ENCODE measurements around the gene MGARP. TPM values are rescaled to one million over a fixed set of nuclear protein-coding genes. Genes with fewer than 3 reads are reported as not detected.

Gene MGARP
- total RNA-seq, 1 donor from 2014 or later, result not detected

GRCh38 chr4:139246166-139246565 lies 33.9 kb downstream of the MGARP start:
- intact Hi-C loops (cut with micrococcal nuclease), result no loop called here

GRCh38 chr4:139245590-139245989 lies 34.4 kb downstream of the MGARP start:
- intact Hi-C loops (cut with micrococcal nuclease), result no loop called here

GRCh38 chr4:139243448-139244365 lies 36.3 kb downstream of the MGARP start:
- intact Hi-C loops (cut with micrococcal nuclease), result no loop called here

GRCh38 chr4:139242511-139243051 lies 37.4 kb downstream of the MGARP start:
- intact Hi-C loops (cut with micrococcal nuclease), result no loop called here

GRCh38 chr4:139241784-139242151 lies 38.3 kb downstream of the MGARP start:
- intact Hi-C loops (cut with micrococcal nuclease), result no loop called here

- intact Hi-C loops (cut with micrococcal nuclease), result no loop called here
Observed at GRCh38 chr4:139241086-139241783, 38.8 kb downstream of the MGARP start.

- intact Hi-C loops (cut with micrococcal nuclease), result no loop called here
Observed at GRCh38 chr4:139239127-139239772, 40.8 kb downstream of the MGARP start.

GRCh38 chr4:139234253-139234652 lies 45.8 kb downstream of the MGARP start:
- intact Hi-C loops (cut with micrococcal nuclease), result no loop called here

- intact Hi-C loops (cut with micrococcal nuclease), result loop anchor here (1.0 to 5.0 kb wide), 8 partner anchors 51 to 422 kb away; partner anchors contain the start of genes NAA15 and RAB33B
Observed at GRCh38 chr4:139229534-139230039, 50.4 kb downstream of the MGARP start.

GRCh38 chr4:139227729-139228404 lies 52.2 kb downstream of the MGARP start:
- intact Hi-C loops (cut with micrococcal nuclease), result loop anchor here (1.0 to 5.0 kb wide), 3 partner anchors 129 to 224 kb away; partner anchors contain the start of gene RAB33B

GRCh38 chr4:139223682-139224317 lies 56.2 kb downstream of the MGARP start:
- intact Hi-C loops (cut with micrococcal nuclease), result no loop called here

GRCh38 chr4:139222215-139222614 lies 57.8 kb downstream of the MGARP start:
- intact Hi-C loops (cut with micrococcal nuclease), result no loop called here

GRCh38 chr4:139221687-139222086 lies 58.3 kb downstream of the MGARP start:
- intact Hi-C loops (cut with micrococcal nuclease), result no loop called here

- intact Hi-C loops (cut with micrococcal nuclease), result no loop called here
Observed at GRCh38 chr4:139219450-139220055, 60.5 kb downstream of the MGARP start.

Other genes with a start within 250 kb of the MGARP start
- 37.3 and 38.0 TPM in 2 replicates for gene ELF2, start 103.0 kb downstream of the MGARP start, total RNA-seq
- gene NAA15, start 21.3 kb upstream of the MGARP start, total RNA-seq, result 71.5 and 73.5 TPM in 2 replicates
- 46.3 and 49.1 TPM in 2 replicates for gene NDUFC1, start 22.3 kb upstream of the MGARP start, total RNA-seq
- gene RAB33B, start 173.9 kb upstream of the MGARP start, total RNA-seq, result 5.4 and 6.2 TPM in 2 replicates